Measurements from ENCODE around the gene COL19A1.

COL19A1 gene

DNA sequence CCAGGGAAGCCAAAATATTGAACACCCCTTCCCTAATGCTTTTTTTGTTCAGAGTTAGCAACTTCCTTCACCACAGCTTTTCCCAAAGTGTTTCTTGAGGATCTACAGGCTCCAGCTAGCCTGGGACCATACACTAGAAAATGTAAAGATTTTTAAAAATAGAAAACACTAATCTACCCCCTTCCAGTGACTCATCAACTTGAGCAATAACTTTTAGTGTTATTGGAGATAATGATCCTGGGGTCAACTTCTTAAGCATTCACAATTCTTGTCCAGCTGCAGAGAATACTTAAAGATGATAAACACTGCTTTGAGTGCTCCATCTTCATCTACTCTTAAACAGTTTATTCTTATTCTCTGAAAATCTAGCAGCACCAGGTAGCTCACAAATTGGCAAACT, 304.9 kb downstream of the COL19A1 start:
- TF ChIP-seq, protein P1, sequence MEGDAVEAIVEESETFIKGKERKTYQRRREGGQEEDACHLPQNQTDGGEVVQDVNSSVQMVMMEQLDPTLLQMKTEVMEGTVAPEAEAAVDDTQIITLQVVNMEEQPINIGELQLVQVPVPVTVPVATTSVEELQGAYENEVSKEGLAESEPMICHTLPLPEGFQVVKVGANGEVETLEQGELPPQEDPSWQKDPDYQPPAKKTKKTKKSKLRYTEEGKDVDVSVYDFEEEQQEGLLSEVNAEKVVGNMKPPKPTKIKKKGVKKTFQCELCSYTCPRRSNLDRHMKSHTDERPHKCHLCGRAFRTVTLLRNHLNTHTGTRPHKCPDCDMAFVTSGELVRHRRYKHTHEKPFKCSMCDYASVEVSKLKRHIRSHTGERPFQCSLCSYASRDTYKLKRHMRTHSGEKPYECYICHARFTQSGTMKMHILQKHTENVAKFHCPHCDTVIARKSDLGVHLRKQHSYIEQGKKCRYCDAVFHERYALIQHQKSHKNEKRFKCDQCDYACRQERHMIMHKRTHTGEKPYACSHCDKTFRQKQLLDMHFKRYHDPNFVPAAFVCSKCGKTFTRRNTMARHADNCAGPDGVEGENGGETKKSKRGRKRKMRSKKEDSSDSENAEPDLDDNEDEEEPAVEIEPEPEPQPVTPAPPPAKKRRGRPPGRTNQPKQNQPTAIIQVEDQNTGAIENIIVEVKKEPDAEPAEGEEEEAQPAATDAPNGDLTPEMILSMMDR (IDR thresholded peaks at IDR 0.05; ENCODE audit: insufficient read depth, low read depth, low read length, missing control alignments), result no peak
- no peak overlapping the region for H3K4me3 ChIP-seq (ENCODE audit: low read depth, low read length)

DNA sequence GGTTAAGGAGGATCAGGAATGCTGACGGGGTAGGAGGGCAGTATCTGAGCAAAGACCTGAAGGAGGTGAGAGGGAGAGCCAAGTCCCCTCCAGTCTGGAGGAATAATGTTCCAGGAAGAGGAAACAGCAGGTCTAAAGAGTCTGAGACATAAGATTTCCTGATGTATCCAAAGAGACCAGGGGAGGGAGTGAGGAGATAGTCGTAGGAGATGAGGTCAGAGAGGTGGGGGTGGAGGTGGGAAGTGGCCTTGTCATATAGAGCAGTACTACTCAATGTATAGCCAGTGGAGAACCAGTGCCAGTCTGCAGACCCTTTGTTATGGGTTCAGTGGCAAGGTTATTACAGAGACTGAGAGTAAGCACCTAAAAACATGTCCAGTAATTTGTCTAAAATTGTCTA, 305.9 kb downstream of the COL19A1 start:
- no peak for DNase-seq (ENCODE audit: low read depth)
- H3K4me3 ChIP-seq (ENCODE audit: low read depth, low read length), result no peak overlapping the region
- TF ChIP-seq, protein P1 (IDR thresholded peaks at IDR 0.05; ENCODE audit: insufficient read depth, low read depth, low read length, missing control alignments), result no peak

More for the DNA sequence above, 304.9 kb downstream of the COL19A1 start:
- no peak for DNase-seq (ENCODE audit: low read depth)

DNA sequence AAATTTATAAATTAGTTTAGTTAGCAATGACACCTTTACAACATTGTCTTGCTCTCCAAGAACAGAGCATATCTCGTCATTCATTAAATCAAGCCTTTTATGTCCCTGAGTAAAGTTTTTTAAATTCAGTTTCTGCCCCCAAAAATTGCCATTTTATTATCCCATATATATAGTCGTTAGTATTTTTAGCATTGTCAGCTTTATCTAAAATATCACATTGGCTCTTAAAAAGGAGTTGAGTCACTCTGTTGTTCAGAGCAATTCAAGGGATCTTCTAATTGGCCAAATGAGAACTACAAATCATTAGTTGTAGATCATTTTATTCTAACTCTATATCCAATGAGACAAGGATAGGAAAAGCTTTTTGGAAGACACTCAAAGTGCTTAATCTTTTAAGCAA, 309.4 kb downstream of the COL19A1 start:
- TF ChIP-seq, protein P1 (IDR thresholded peaks at IDR 0.05; ENCODE audit: insufficient read depth, low read depth, low read length, missing control alignments), result no peak
- DNase-seq (ENCODE audit: low read depth), result no peak
- H3K4me3 ChIP-seq (ENCODE audit: low read depth, low read length), result no peak overlapping the region

DNA sequence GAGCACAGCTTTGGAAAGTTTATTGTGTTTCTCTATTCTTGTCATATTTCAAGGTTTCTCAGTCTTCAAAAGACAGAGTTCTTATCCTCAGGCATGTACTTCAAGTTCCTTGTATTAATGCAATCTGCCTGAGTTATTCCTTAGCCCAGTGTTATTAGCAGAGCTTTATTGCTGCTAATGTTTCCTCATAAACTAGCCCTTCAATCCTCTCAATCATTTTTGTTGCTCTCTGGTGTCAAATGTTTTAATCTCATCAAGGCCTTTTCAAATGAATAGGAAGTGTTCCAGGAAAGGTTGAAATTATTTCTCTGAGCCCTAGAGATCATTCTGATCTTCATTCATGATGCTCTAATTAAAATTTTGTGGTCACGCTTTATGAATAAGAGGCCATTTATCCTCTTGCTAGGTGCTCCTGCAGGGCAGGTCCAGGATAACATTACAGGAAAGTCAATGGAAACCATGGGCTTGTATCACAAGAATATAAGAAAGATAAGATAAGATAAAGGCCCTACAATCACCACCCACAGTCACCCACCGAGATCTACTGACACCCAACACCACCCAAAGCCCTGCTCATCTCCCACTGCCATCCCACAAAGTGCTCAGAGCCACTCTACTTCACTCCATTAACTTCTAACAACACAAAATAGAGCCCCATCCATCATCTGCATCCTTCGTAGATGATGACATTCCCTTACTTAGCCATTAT, 310.6 kb downstream of the COL19A1 start:
- no peak overlapping the region for H3K4me3 ChIP-seq (ENCODE audit: low read depth, low read length)
- TF ChIP-seq, protein P1 (IDR thresholded peaks at IDR 0.05; ENCODE audit: insufficient read depth, low read depth, low read length, missing control alignments), result no peak
- DNase-seq (ENCODE audit: low read depth), result no peak

DNA sequence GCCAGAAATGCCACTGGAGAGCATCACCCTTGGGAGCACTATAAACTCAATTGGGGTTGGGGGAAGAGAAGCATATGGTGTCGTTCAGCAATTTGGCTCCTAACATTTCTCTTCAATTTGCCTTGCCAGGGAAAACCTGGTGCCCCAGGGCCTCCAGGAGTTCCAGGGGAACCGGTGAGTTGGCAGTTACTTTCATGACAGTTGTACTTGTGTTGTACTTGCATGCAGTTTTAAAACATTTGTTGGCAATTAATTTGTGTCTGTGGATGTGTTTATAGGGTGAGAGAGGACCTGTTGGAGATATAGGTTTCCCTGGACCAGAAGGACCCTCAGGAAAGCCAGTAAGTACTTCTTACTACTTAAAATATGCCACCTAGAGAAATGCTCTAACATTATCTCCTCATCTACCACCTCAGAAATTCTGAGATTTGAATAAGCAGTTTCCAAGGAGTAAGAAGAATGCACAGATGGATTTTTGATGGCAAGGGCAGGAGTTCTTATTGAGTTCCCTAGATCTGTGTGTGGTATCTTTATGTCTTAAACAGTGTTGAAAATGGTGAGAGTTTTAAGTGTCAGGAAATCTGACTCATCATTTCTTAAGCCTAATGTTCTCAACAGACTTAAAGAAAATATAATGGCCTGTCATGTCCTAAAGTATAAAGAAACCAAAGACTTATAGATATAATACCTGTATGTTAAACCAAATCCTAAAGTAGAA, 314.0 kb downstream of the COL19A1 start:
- DNase-seq (ENCODE audit: low read depth), result no peak
- TF ChIP-seq, protein P1 (IDR thresholded peaks at IDR 0.05; ENCODE audit: insufficient read depth, low read depth, low read length, missing control alignments), result no peak
- H3K4me3 ChIP-seq (ENCODE audit: low read depth, low read length), result no peak overlapping the region

DNA sequence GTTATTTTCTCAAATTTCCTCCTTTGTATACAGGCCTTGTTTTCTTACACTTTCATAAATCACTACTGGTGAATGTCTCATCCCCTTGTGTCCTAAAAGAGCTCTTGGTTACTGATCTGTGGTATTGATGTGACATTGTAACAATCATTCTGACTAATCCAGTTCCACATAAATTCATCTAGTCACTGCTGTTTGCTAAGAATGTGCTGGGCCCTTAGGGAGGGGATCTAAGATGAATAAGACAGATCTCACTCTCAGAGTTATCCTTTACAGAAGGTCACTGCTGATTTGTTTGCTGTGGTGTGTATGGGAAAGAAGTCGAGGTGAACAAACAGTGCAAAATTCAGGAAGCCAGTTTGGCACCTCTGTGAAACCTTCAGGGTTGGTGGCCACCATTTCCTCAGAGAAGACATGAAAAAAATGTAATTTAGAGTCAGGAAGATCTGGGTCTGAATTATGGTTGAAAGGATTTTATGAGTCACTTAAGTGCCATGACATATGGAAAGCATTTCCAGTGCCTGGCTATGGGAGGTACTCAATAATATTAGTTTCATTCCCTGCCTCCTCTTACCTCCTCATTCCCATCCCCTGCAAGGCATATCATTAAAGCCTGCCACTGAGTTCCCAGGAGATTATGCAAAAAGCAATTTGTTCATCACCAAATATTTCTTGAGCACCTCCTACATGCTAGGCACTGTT, 314.7 kb downstream of the COL19A1 start:
- H3K4me3 ChIP-seq (ENCODE audit: low read depth, low read length), result no peak overlapping the region
- DNase-seq (ENCODE audit: low read depth), result peak; percentile 23
- TF ChIP-seq, protein P1 (IDR thresholded peaks at IDR 0.05; ENCODE audit: insufficient read depth, low read depth, low read length, missing control alignments), result no peak

All from GM12865 (cell line).